IgD-negative memory B cell (primary cell): ENCODE results near the gene THAP4. TPM values are rescaled to one million over a fixed set of nuclear protein-coding genes. Genes with fewer than 3 reads are reported as not detected.

Source experiments
- H3K27ac Mint-ChIP-seq, 3 donors: one replicate each; pipeline ENCODE4 v1.8.0; 2020 to 2022; ENCODE audit warnings: mild to moderate bottlenecking in 3 of 3, mixed read lengths in 3 of 3, moderate library complexity in 1 of 3
- H3K27me3 Mint-ChIP-seq: one replicate; pipeline ENCODE4 v1.8.0; 2021; ENCODE audit warnings: mixed read lengths
- H3K36me3 Mint-ChIP-seq: one replicate; pipeline ENCODE4 v1.8.0; 2020; ENCODE audit warnings: mild to moderate bottlenecking, mixed read lengths
- H3K4me1 Mint-ChIP-seq, 3 donors: one replicate each; pipeline ENCODE4 v1.8.0; 2020 to 2022; ENCODE audit warnings: mixed read lengths in 3 of 3, mild to moderate bottlenecking in 1 of 3
- H3K4me3 Mint-ChIP-seq, 4 donors: one replicate each; pipeline ENCODE4 v1.8.0; 2020 to 2022; ENCODE audit warnings: mild to moderate bottlenecking in 4 of 4, mixed read lengths in 4 of 4, moderate library complexity in 3 of 4
- H3K9me3 Mint-ChIP-seq, 3 donors: one replicate each; pipeline ENCODE4 v1.8.0; 2020 to 2021; ENCODE audit warnings: mixed read lengths in 3 of 3, mild to moderate bottlenecking in 1 of 3
- polyA plus RNA-seq: library from polyadenylated mRNA; unstranded; fragments of 300-500 nt; fragmentation: Illumina TruSeq; gene quantifications from one replicate; pipeline ENCODE4 v1.2.3, GENCODE V29; 2021

Gene THAP4
- polyA plus RNA-seq, 1 donor from 2014 or later = 39.6 TPM

- Mint-ChIP-seq H3K4me3 (no peak overlapping the region), H3K9me3 (peaks cover 5 to 9% (median 9%) of the 10 kb centered on the region in 3 donors), H3K4me1 (peaks cover 0 to 1% (median 1%) of the 10 kb centered on the region in 3 donors), H3K27ac (no peak overlapping the region), H3K36me3 (peaks cover 3% of the 10 kb centered on the region), H3K27me3 (peaks cover 22% of the 10 kb centered on the region)
Measured at GRCh38 chr2:241554610-241555322, 82.2 kb downstream of the THAP4 start.

DNA sequence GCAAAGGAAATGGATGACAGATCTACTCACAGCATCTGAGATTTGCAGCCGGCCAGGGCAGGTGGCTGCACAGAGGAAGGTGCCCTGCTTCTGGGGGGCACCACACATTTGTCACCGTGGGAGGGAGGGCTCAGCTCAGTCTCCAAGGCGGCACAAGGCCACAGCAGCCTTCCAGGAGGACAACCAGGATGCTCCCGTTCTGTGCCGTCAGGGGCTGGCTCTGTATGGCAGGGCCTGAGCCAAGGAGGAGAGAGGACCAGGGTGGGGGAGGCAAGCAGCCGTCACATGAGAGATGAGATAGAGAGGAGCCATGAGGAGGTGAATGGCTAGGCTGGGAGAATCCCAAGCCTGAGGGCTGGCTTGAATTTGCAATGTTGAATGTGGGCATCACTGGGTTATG is 83.0 kb downstream of the THAP4 start:
- Mint-ChIP-seq H3K27ac (no peak overlapping the region), H3K36me3 (peaks cover 3% of the 10 kb centered on the region), H3K4me1 (no peaks in the 10 kb centered on the region), H3K9me3 (peaks cover 5 to 9% (median 9%) of the 10 kb centered on the region in 3 donors), H3K4me3 (no peak overlapping the region), H3K27me3 (peaks cover 24% of the 10 kb centered on the region)

DNA sequence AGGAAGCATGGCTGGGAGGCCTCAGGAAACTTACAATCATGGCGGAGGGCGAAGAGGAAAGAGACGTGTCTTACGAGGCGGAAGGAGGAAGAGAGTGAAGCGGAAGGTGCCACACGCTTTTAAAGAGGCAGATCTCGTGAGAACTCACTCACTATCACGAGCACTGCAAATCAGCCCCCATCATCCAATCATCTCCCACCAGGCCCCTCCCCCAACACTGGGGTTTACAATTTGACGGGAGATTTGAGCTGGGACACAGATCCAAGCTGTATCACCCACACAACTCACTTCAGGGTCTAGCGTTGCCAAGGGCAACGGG is 83.5 kb downstream of the THAP4 start:
- H3K36me3 Mint-ChIP-seq = peaks cover 3% of the 10 kb centered on the region
- peaks cover 26% of the 10 kb centered on the region for H3K27me3 Mint-ChIP-seq
- no peak overlapping the region for H3K4me3 Mint-ChIP-seq
- H3K4me1 Mint-ChIP-seq = no peaks in the 10 kb centered on the region
- H3K27ac Mint-ChIP-seq = no peak overlapping the region
- H3K9me3 Mint-ChIP-seq = peaks cover 5 to 9% (median 9%) of the 10 kb centered on the region in 3 donors

DNA sequence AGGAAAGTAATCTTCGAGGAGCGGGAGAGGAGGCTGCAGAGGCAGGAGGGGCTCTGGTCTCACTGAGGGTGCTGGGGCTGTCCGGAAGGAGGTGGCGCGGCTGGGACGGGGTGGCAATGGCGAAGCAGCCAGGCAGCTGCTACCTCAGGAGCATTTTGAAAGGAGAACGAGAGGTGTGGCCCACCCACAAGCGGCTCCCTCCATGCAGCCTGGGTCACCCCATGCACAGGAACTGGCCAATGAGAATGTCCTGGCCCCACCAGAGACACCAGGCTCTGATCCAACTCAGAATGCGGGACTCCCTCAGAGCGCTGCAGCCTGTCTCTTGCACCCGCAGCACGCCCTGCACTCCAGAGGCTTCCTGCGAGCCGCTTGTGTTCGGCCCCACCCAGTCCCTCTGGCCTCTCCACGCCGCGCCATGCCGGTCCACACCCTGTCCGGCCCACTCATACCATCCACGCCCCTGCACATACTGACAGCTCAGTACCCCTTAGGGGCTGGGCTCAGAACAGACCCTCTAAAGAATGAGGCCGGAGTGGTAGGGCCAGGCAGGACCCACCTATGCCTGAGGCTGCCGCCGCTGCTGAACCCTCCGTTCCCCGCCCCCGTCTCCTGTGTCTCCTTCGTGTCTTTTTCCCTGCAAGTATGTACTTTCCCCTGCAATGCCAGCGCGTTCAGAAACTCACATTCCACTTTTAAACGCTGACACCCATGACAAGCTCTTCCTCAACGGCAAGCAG is 84.8 kb downstream of the THAP4 start:
- Mint-ChIP-seq H3K9me3 (peaks cover 0 to 2% (median 1%) of the 10 kb centered on the region in 3 donors), H3K27ac (no peak overlapping the region)

DNA sequence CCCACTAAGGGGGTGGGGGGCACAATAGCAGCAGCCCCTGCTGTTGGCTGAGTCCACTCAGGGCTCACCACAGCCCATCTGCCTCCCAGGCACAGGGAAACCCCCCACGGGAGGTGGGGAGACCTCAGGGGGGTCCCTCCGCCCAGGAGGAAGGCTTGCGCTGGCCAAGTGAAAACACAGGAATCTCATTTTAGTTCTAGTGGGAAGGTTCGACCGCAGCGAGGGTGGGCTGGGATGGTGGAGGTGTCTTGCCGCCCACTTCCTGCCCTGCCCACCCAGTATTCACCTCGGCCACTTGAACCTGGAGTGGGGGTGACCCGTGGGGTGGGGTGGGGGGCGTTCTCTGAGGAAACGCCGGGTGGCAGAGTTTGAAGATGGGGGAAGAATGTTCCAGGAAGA is 85.4 kb downstream of the THAP4 start:
- Mint-ChIP-seq H3K4me3 (no peak overlapping the region), H3K4me1 (no peaks in the 10 kb centered on the region), H3K27me3 (peaks cover 20% of the 10 kb centered on the region), H3K27ac (no peak overlapping the region), H3K9me3 (peaks cover 0 to 2% (median under 1%) of the 10 kb centered on the region in 3 donors), H3K36me3 (no peaks in the 10 kb centered on the region)

More for the DNA sequence above, 84.8 kb downstream of the THAP4 start:
- H3K27me3 Mint-ChIP-seq = peaks cover 17% of the 10 kb centered on the region
- no peaks in the 10 kb centered on the region for H3K4me1 Mint-ChIP-seq
- H3K36me3 Mint-ChIP-seq = no peaks in the 10 kb centered on the region
- no peak overlapping the region for H3K4me3 Mint-ChIP-seq

GRCh38 chr2:241550616-241551580 is 86.1 kb downstream of the THAP4 start:
- no peak overlapping the region for H3K4me3 Mint-ChIP-seq
- peaks cover 0 to 2% (median 0%) of the 10 kb centered on the region in 3 donors for H3K9me3 Mint-ChIP-seq
- no peaks in the 10 kb centered on the region for H3K36me3 Mint-ChIP-seq
- no peak overlapping the region for H3K27ac Mint-ChIP-seq
- peaks cover 20% of the 10 kb centered on the region for H3K27me3 Mint-ChIP-seq
- H3K4me1 Mint-ChIP-seq = no peaks in the 10 kb centered on the region

DNA sequence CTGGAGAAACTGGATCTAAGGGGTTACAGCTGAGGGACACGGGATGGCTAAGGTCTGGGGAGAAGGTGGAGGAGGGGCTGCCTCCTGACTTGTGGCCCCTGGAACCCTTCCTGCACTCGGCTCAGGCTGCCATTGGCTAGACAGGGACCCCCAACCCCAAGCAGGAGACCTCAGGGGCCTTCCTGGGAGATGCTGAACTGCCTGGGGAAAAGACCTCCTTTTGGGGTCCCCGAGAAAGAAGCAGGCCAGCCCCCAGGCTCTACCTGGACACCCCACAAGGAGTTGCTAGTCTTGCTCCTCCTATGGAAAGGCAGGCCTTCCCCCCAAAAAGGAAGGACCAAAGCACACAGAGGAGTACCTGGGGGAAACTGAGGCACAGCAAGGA is 88.5 kb downstream of the THAP4 start:
- no peak overlapping the region for H3K27ac Mint-ChIP-seq
- H3K27me3 Mint-ChIP-seq = peaks cover 14% of the 10 kb centered on the region
- H3K4me1 Mint-ChIP-seq = no peaks in the 10 kb centered on the region
- H3K36me3 Mint-ChIP-seq = no peaks in the 10 kb centered on the region
- H3K4me3 Mint-ChIP-seq = no peak overlapping the region
- peaks cover 0 to 2% (median 0%) of the 10 kb centered on the region in 3 donors for H3K9me3 Mint-ChIP-seq

GRCh38 chr2:241547781-241548450 is 89.0 kb downstream of the THAP4 start:
- Mint-ChIP-seq H3K9me3 (no peaks in the 10 kb centered on the region), H3K4me1 (no peaks in the 10 kb centered on the region), H3K27me3 (peaks cover 18% of the 10 kb centered on the region), H3K4me3 (no peak overlapping the region), H3K36me3 (no peaks in the 10 kb centered on the region), H3K27ac (no peak overlapping the region)

- Mint-ChIP-seq H3K4me3 (no peak overlapping the region), H3K36me3 (no peaks in the 10 kb centered on the region), H3K4me1 (no peaks in the 10 kb centered on the region), H3K9me3 (no peaks in the 10 kb centered on the region), H3K27me3 (peaks cover 25% of the 10 kb centered on the region), H3K27ac (no peak overlapping the region)
Measured at GRCh38 chr2:241546771-241547498, 90.0 kb downstream of the THAP4 start.

GRCh38 chr2:241545523-241546473 is 91.2 kb downstream of the THAP4 start:
- Mint-ChIP-seq H3K36me3 (no peaks in the 10 kb centered on the region), H3K27ac (no peak overlapping the region), H3K27me3 (peaks cover 25% of the 10 kb centered on the region), H3K4me3 (no peak overlapping the region), H3K4me1 (peaks cover 0 to under 1% (median 0%) of the 10 kb centered on the region in 3 donors), H3K9me3 (no peaks in the 10 kb centered on the region)

DNA sequence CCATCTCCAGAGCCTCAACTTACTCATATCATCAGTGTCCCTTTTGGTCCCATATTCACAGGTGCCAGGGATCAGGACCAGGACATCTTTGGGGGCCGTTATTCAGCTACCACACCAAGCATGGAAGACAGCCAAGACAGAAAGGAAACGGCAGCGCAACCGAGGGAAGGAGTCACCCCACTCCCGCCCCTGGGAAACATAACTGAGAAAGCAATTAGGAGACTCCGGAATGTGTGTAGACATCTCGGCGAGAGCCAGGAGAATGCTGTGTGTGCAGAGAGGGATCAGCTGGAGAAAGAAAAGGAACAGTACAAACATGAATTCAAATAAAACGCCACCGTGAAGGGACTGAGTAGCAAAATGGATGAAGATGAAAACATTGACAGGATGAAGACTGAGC is 91.9 kb downstream of the THAP4 start:
- H3K4me3 Mint-ChIP-seq = no peak overlapping the region
- H3K9me3 Mint-ChIP-seq = no peaks in the 10 kb centered on the region
- no peak overlapping the region for H3K27ac Mint-ChIP-seq
- peaks cover 0 to 4% (median 2%) of the 10 kb centered on the region in 3 donors for H3K4me1 Mint-ChIP-seq
- peaks cover 28% of the 10 kb centered on the region for H3K27me3 Mint-ChIP-seq
- no peaks in the 10 kb centered on the region for H3K36me3 Mint-ChIP-seq

- Mint-ChIP-seq H3K27ac (no peak overlapping the region), H3K4me1 (peaks cover 0 to 4% (median 2%) of the 10 kb centered on the region in 3 donors), H3K4me3 (peak overlapping the region in 1 of 4 donors; percentile 6), H3K36me3 (no peaks in the 10 kb centered on the region), H3K27me3 (peaks cover 24% of the 10 kb centered on the region), H3K9me3 (no peaks in the 10 kb centered on the region)
Measured at GRCh38 chr2:241542278-241542605, 94.7 kb downstream of the THAP4 start.

GRCh38 chr2:241541564-241542277 is 95.2 kb downstream of the THAP4 start:
- no peaks in the 10 kb centered on the region for H3K9me3 Mint-ChIP-seq
- H3K4me3 Mint-ChIP-seq = no peak overlapping the region
- H3K27me3 Mint-ChIP-seq = peaks cover 21% of the 10 kb centered on the region
- H3K4me1 Mint-ChIP-seq = peaks cover 0 to 4% (median 2%) of the 10 kb centered on the region in 3 donors
- H3K27ac Mint-ChIP-seq = no peak overlapping the region
- no peaks in the 10 kb centered on the region for H3K36me3 Mint-ChIP-seq
